ENCODE data around the gene PTPRE.

PTPRE gene

GRCh38 chr10:128005858-128006257 lies 99.0 kb downstream of the PTPRE start:
- no peak for DNase-seq

GRCh38 chr10:128007056-128007455 lies 100.2 kb downstream of the PTPRE start:
- DNase-seq: no peak

- no peak for DNase-seq
These were observed 101.1 kb downstream of the PTPRE start for GRCh38 chr10:128007971-128008370.

- DNase-seq: no peak
These were observed 101.8 kb downstream of the PTPRE start for GRCh38 chr10:128008521-128009250.

- DNase-seq: no peak
These were observed 102.6 kb downstream of the PTPRE start for GRCh38 chr10:128009372-128010126.

GRCh38 chr10:128011059-128011979 lies 104.4 kb downstream of the PTPRE start:
- DNase-seq: peak; percentile 54

GRCh38 chr10:128013626-128014025 lies 106.7 kb downstream of the PTPRE start:
- no peak for DNase-seq

- no peak for DNase-seq
These were observed 107.3 kb downstream of the PTPRE start for GRCh38 chr10:128014236-128014635.

- no peak for DNase-seq
These were observed 109.6 kb downstream of the PTPRE start for GRCh38 chr10:128016423-128017060.

GRCh38 chr10:128017822-128018221 lies 110.9 kb downstream of the PTPRE start:
- no peak for DNase-seq

GRCh38 chr10:128018236-128018635 lies 111.3 kb downstream of the PTPRE start:
- DNase-seq: no peak

- DNase-seq: no peak
These were observed 111.8 kb downstream of the PTPRE start for GRCh38 chr10:128018691-128019090.

GRCh38 chr10:128022261-128023196 lies 115.6 kb downstream of the PTPRE start:
- no peak for DNase-seq

GRCh38 chr10:128024426-128024825 lies 117.5 kb downstream of the PTPRE start:
- no peak for DNase-seq

- DNase-seq: no peak
These were observed 118.5 kb downstream of the PTPRE start for GRCh38 chr10:128025437-128025836.

- DNase-seq: no peak
These were observed 119.0 kb downstream of the PTPRE start for GRCh38 chr10:128025951-128026350.

GRCh38 chr10:128026615-128027300 lies 119.9 kb downstream of the PTPRE start:
- no peak for DNase-seq

GRCh38 chr10:128027306-128027705 lies 120.4 kb downstream of the PTPRE start:
- no peak for DNase-seq

- no peak for DNase-seq
These were observed 121.1 kb downstream of the PTPRE start for GRCh38 chr10:128027822-128028507.

Data from GOT3 (cell line).